Stimulated activated CD8-positive, alpha-beta memory T cell treated with anti-CD3 and anti-CD28 coated beads, Interleukin-4, amount 100 ng/mL, for 48 hours (primary cell): ENCODE measurements around the gene TMTC1.

ENCODE experiments used
- DNase-seq: peaks from one replicate; pipeline ENCODE4 v3.0.0-alpha.2; 2020

TMTC1 gene

DNA sequence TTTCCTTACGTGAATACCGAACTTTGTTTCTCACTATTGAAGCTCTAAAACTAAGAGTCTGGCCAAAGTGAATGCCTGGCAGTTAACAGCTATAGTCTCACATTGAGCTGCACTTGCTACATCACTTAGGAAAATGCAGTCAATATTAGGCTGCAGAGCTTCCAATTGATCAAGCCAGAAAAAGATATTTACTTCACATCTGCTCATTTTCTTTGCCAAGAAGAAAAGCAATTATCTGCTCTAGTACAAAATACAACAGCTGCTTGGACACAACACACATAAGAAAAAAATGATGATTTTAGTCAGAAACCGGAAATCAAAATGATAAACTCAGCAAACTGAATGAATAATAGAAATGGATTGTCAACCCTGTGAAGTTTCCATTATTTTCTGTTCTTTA is 45.4 kb downstream of the TMTC1 start:
- DNase-seq, result no peak

- no peak for DNase-seq
Measured at GRCh38 chr12:29737644-29738043, 46.1 kb downstream of the TMTC1 start.

DNA sequence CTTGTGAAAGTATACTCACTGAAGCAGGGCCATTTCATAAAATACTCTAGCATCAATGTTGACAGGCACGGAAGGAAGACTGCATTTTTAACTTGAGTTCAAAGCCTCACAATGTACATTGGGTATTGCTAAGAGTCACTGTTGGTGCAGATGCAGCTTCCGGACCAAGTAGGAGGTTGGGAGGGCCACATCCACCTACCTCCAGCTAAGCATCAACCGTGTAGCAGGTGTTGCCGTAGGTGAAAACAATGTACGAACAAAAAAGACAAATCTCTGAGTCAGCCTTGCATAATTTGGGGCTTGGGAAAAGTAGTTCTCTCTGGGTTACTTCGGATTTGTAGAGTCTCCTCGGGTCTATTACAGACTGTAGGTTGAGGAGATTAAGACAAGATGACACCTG is 48.1 kb downstream of the TMTC1 start:
- DNase-seq, result no peak

DNA sequence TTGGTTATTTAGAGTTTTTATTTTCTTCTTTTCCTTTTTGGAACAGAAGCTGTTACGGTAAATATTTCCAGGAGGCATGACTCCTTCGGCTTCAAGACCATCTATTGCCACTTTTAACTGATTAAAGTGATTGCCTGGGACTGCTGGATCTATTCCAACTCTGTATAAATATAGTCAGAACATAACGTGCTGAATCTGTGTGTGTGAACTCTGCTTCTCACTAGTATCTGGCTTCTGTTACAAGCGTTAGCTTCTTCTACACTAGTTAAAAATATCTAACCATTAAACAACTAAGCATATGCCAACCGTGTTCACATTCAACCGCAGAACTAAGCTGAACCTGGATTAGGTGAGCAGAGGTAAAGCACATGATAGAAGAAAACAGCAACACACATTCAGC is 49.0 kb downstream of the TMTC1 start:
- no peak for DNase-seq

GRCh38 chr12:29734305-29734704 is 49.4 kb downstream of the TMTC1 start:
- DNase-seq, result no peak

- no peak for DNase-seq
Measured at GRCh38 chr12:29733501-29733900, 50.2 kb downstream of the TMTC1 start.

- no peak for DNase-seq
Measured at GRCh38 chr12:29733060-29733459, 50.7 kb downstream of the TMTC1 start.

GRCh38 chr12:29732593-29732992 is 51.1 kb downstream of the TMTC1 start:
- DNase-seq, result no peak

DNA sequence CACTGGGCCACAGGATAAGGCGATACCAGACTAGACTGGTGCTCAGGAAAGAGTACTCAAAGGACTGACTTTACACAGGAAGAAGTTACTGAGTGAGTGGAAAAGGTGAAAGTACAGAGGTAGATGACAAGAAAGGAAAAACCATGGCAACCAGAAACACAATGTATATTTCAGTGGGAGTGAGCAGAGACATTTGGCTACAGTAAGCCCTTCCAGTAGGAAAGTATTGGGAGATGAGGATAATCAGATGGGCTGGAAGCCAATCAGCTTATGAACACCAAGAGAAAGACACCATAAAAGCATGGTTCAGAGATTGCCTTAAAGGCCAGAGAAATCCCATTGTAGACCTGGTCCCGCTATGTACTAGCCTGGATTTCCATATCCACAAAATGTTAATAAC is 51.6 kb downstream of the TMTC1 start:
- DNase-seq, result no peak

GRCh38 chr12:29731591-29731990 is 52.2 kb downstream of the TMTC1 start:
- DNase-seq, result no peak

- DNase-seq, result no peak
Measured at GRCh38 chr12:29730481-29730880, 53.3 kb downstream of the TMTC1 start.

DNA sequence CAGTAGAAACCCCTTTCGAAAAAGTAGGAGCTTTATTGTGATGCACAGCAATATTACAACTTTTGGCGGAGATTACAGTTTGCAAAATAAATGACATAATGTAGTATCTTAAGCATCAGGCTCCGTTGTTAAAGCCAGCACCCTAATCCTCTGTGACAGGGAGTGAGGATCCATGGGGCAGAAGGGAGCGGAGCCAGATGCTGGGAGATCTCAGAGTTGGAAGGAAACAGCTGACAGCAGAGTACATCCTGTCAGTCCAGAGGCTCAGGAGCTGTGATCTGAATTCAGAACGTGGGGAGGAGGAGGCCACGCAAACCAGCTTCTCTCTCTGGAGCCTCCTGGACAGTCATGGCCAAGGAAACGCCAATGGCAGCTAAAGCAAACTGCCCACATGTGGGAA is 55.7 kb downstream of the TMTC1 start:
- no peak for DNase-seq

GRCh38 chr12:29726741-29727348 is 56.9 kb downstream of the TMTC1 start:
- DNase-seq, result no peak

DNA sequence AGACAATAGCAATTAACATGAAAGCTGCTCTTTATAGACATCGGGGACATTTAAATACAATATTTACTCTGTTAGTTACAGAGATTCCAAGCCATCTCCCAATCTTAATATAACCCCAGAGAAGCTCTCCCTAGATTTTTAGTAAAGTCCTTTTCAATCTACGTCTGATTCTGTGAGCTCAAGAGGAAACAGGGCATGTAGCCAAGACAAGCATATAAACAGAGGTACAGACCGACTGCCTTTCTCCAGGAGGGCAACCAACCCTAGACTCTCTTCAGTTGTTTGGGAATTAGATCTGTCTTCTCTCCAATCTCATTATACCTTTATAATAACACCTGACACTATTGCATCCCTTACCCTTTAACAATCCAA is 57.4 kb downstream of the TMTC1 start:
- DNase-seq, result no peak

DNA sequence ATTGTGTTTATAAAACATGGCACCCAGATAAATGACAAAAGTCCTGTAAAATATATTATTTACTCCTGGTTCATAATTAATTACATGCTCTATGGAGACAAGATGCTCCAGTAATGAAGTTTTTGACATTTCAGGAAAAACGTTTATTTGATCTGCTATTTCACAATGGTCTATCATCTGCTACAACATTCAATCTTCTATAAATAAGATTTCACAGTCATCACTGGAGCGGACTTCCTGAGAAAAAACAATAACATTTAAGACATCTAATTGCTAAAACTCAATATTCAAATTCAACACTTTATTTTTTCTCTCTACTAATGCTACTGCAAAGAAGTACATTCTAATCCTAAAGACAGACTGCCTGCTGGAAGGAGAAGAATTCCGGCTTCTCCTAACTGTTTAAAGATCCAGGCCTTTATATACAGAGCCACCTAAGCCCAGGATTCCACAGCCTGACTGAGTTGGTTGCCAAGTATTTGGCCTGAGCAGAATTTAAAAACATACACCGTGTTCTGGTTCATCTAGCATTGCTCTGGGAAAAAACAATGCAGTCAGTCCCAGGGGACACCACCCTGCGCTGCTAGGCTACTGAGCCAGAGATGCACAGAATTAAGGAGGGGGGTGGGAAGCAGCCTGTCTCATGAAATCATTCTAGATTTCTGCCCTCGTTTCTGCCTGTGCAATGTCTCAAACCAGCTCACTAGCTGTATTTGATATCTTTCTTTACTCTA is 58.0 kb downstream of the TMTC1 start:
- DNase-seq, result no peak

DNA sequence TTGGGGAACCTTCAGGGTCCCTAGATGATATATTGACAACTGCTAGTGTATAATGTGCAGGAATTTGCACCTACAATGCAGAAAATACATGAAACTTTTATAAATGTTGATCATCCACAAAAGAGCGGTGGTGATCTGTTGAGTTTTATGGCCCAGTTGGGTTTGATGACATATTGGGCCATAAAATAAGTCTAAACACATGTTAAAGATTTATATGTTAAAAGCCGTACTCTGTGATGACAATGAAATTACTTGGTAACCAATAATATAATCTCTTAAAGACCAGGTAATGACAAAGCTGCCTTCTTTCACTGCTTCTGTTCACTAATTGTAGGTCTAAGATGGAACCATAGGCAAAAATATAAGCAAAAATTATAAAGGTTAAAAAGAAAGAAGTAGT is 61.6 kb downstream of the TMTC1 start:
- DNase-seq, result no peak

- DNase-seq, result no peak
Measured at GRCh38 chr12:29719381-29719780, 64.4 kb downstream of the TMTC1 start.

GRCh38 chr12:29717540-29718100 is 66.1 kb downstream of the TMTC1 start:
- DNase-seq, result no peak

GRCh38 chr12:29714966-29715365 is 68.8 kb downstream of the TMTC1 start:
- no peak for DNase-seq

DNA sequence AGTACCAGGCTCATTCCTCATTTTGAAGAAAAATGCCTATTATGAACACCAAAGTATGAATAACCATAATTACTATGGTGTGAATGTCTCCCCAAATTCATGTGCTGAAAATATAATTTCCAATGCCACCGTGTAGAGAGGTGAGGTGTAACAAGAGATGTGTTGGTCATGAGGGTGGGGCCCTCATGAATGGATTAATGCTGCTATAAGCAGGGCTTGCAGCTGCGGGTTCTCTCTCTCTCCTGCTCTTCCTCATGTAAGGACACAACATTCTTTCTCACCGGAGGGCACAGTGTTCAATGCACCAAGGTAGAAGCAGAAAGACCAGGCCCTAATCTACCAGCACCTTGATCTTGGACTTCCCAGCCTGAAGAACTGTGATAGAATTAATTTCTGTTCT is 70.0 kb downstream of the TMTC1 start:
- DNase-seq, result no peak

GRCh38 chr12:29711381-29711780 is 72.4 kb downstream of the TMTC1 start:
- DNase-seq, result no peak

DNA sequence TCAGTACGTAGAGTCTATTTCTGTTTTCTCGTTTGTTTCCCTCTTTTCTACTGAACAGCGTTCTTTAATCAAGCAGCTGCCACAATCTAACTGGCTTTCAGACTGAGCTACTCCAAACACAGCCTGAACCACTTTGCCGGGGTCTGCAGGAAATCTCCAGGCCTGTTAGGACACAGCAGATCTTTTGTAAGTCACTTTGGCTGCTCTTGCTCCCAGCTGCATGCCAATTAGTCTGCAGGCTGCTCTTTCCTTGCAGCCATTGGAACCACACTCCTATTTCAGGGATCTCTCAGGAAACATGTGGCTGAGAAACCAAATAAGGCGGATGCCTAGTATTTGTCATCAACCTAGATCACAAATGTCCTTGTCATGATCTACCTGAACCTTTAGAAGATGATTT is 73.6 kb downstream of the TMTC1 start:
- no peak for DNase-seq

DNA sequence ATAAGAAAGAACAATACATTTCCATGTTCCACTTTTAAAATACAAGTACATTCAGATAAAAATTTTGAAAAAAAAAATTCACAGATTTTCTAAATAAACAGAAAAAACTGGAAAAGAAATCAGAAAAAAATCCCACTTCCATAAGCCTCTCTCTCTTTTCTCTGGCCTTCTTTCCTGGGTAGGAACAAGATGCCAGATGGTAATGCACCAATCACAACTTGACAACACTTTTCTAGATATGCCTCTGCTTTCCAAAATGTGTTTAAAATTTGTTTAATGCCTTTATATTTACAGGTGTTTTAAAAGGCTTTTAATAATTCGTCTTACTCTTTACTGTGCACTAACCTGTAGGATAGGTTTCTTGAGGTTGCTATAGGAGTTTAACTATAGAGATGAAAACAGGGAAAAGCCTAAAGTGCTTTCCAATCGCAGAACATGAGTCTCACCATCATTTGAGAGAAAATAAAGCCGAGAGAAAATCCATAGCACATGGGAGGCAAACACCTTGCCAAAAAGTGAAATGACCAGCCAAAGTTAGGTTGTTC is 74.2 kb downstream of the TMTC1 start:
- DNase-seq, result no peak

DNA sequence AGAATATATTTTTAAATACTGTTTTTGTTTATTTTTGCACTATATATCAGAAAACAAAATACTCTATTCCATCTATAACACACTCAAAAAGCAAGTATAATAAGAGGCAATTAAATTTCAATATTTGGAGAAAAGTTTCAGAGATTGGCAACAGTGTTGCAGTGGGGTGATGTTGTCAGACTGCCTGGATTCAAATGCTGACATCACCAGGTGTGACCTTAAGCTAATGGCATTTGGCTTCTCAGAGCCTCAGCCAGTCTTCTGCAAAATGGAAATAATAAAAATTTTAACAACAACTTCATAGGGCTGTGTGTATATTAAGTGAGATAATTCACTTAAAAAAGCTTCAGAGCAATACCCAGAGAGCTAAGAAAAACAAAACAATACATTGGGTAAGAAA is 74.7 kb downstream of the TMTC1 start:
- no peak for DNase-seq

DNA sequence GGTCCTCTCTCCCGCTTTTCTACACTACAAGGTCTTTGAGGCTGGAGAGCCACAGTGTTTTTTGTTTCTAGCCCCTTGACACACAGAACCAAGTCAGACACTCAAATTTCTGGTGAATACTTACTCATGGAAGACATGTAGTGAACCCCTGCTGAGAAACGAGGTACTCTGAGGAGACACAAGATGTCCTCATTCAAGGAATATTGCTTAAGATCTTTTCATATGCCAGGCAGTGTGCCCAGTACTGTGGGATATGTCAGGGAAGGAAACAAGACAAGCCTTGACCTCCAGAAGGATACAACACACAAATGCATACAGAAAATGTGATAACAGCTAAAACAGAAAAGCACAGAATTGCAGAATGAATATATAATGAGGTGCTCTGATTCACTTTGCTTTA is 75.9 kb downstream of the TMTC1 start:
- DNase-seq, result no peak
